Omental fat pad (tissue), 4 donors: ENCODE data around the gene TAF11L3. TPM values are rescaled to one million over a fixed set of nuclear protein-coding genes. Genes with fewer than 3 reads are reported as not detected.
"Not testable (repeated sequence)": the region's sequence is repeated elsewhere in the genome, so short reads cannot be mapped to it uniquely, and the experiment has no call there.

Experiments
- ATAC-seq: fragments of 150-250 bp; one replicate; pipeline ENCODE4 v1.9.1; 2016; ENCODE audit warnings: mild to moderate bottlenecking, moderate library complexity; ENCODE audit not compliant: low FRiP score
- DNase-seq: peaks from one replicate; pipeline ENCODE4 v3.0.0-alpha.2; 2019; ENCODE audit warnings: low spot score
- CTCF ChIP-seq, 3 donors: fragments of 450-650 bp; IDR thresholded peaks; one replicate each; pipeline ENCODE4 v1.5.1; 2016 to 2017; ENCODE audit warnings: antibody characterized with exemption in 3 of 3, mild to moderate bottlenecking in 3 of 3, moderate library complexity in 2 of 3
- total RNA-seq, 4 donors: library from RNA; depleted of rRNA; stranded (reverse); fragments of >200 nt; gene quantifications; one replicate each; pipeline ENCODE4 v1.1.0, GENCODE V29; 2016

Gene TAF11L3
- not detected for total RNA-seq

GRCh38 chr5:17518067-17518466 is at the start of gene TAF11L3:
TAF11L3 (plus strand) TSS chr5:17518367.
- not testable (repeated sequence) for DNase-seq, ATAC-seq

GRCh38 chr5:17470064-17470463 is 48.1 kb upstream of the TAF11L3 start:
- ATAC-seq (no peak), DNase-seq (no peak)
- TF ChIP-seq CTCF (IDR thresholded peaks at IDR 0.05), result no peak

GRCh38 chr5:17475064-17475463 is 43.1 kb upstream of the TAF11L3 start:
- DNase-seq, ATAC-seq: not testable (repeated sequence)

- ATAC-seq, result no peak
- DNase-seq, result no peak
- no peak for TF ChIP-seq CTCF (IDR thresholded peaks at IDR 0.05)
Observed at GRCh38 chr5:17477043-17477442, 41.1 kb upstream of the TAF11L3 start.

- ATAC-seq (no peak), DNase-seq (no peak)
- no peak for TF ChIP-seq CTCF (IDR thresholded peaks at IDR 0.05)
Observed at GRCh38 chr5:17477573-17478265, 40.4 kb upstream of the TAF11L3 start.

- no peak for DNase-seq
- no peak for ATAC-seq
- TF ChIP-seq CTCF (IDR thresholded peaks at IDR 0.05), result no peak
Observed at GRCh38 chr5:17481378-17481777, 36.8 kb upstream of the TAF11L3 start.

- TF ChIP-seq CTCF (IDR thresholded peaks at IDR 0.05), result no peak
- no peak for DNase-seq
Observed at GRCh38 chr5:17482790-17483189, 35.4 kb upstream of the TAF11L3 start.

GRCh38 chr5:17486464-17487173 is 31.5 kb upstream of the TAF11L3 start:
- not testable (repeated sequence) for DNase-seq, ATAC-seq

More at GRCh38 chr5:17482790-17483189, 35.4 kb upstream of the TAF11L3 start:
- no peak for ATAC-seq
